ENCODE data around the gene STK17A. TPM values are rescaled to one million over a fixed set of nuclear protein-coding genes. Genes with fewer than 3 reads are reported as not detected.

STK17A gene
- total RNA-seq, 1 experiment from 2014 or later, result 9.8 TPM

- no peak for DNase-seq
- H3K36me3 Mint-ChIP-seq (ENCODE audit: insufficient read depth in 1 of 3, low read depth in 3 of 3), result no peaks in the 10 kb centered on the region
- H3K4me1 Mint-ChIP-seq, result peaks cover 8 to 17% of the 10 kb centered on the region in 2 experiments
- H3K4me3 Mint-ChIP-seq, result no peak overlapping the region
- Histone ChIP-seq H2BK12ac (ENCODE audit: insufficient read length, low read depth, low read length) (no peak overlapping the region), H3K23ac (ENCODE audit: insufficient read length, low read depth, low read length) (no peak overlapping the region), H4K91ac (ENCODE audit: insufficient read length, low read depth, low read length) (no peak overlapping the region), H2BK120ac (ENCODE audit: low read depth, low read length, poor library complexity, severe bottlenecking) (no peak overlapping the region), H3K4me2 (ENCODE audit: insufficient read depth, insufficient read length, low read length) (no peak overlapping the region), H3K14ac (ENCODE audit: insufficient read depth, low read length) (no peak overlapping the region), H4K5ac (ENCODE audit: insufficient read length, low read depth, low read length) (no peak overlapping the region), H3K4me1 (ENCODE audit: insufficient read depth, low read length) (no peaks in the 10 kb centered on the region), H3K9ac (ENCODE audit: extremely low read depth, insufficient read length, low read length) (no peak overlapping the region), H2AFZ (ENCODE audit: low read length) (no peak overlapping the region), H2AK5ac (ENCODE audit: insufficient read length, low read length) (no peak overlapping the region), H2BK5ac (ENCODE audit: insufficient read length, low read length) (no peak overlapping the region), H4K20me1 (ENCODE audit: control insufficient read depth, insufficient read depth, insufficient read length) (no peaks in the 10 kb centered on the region), H3K9me3 (ENCODE audit: control insufficient read depth, low read depth, low read length) (no peaks in the 10 kb centered on the region), H3K79me1 (ENCODE audit: insufficient read depth, low read depth, low read length, poor library complexity, severe bottlenecking) (no peaks in the 10 kb centered on the region), H2BK20ac (ENCODE audit: low read depth, low read length, poor library complexity, severe bottlenecking) (no peak overlapping the region), H3K56ac (ENCODE audit: insufficient read length, low read depth, low read length) (no peak overlapping the region), H3K18ac (ENCODE audit: insufficient read length, low read depth, low read length) (no peak overlapping the region), H3K27me3 (ENCODE audit: insufficient read depth, low read length) (no peaks in the 10 kb centered on the region), H2BK15ac (ENCODE audit: low read depth, low read length) (no peak overlapping the region), H3K4ac (ENCODE audit: low read depth, low read length) (no peak overlapping the region), H3K27ac (ENCODE audit: insufficient read length, low read depth, low read length) (no peak overlapping the region), H4K8ac (replicated peaks; ENCODE audit: insufficient read length, low read depth, low read length) (no peak overlapping the region), H3K79me2 (ENCODE audit: insufficient read depth, low read length) (no peaks in the 10 kb centered on the region), H3K23me2 (ENCODE audit: insufficient read length, low read depth, low read length, poor library complexity, severe bottlenecking) (no peaks in the 10 kb centered on the region), H3T11ph (ENCODE audit: low read length) (no peak overlapping the region)
- no peak for TF ChIP-seq CTCF (conservative IDR thresholded peaks at IDR 0.05)
- no peaks in the 10 kb centered on the region for H3K9me3 Mint-ChIP-seq
- no peak overlapping the region for H3K27ac Mint-ChIP-seq
- H3K27me3 Mint-ChIP-seq (ENCODE audit: low read depth), result no peaks in the 10 kb centered on the region
- no CpG with 5 or more reads among the region's 4 CpGs for WGBS (ENCODE audit: extremely low coverage, insufficient read length, low lambda C conversion rate)
Observed at GRCh38 chr7:43538404-43538771, 44.5 kb upstream of the STK17A start.

All from H9 (cell line).